Gastrocnemius medialis (tissue), 4 donors: ENCODE measurements around the gene PPP2R3B. TPM values are rescaled to one million over a fixed set of nuclear protein-coding genes. Genes with fewer than 3 reads are reported as not detected.

Experiments
- ATAC-seq, 2 donors: fragments of 150-250 bp; one replicate each; pipeline ENCODE4 v1.9.1; 2016
- DNase-seq, 2 donors: peaks; one replicate each; pipeline ENCODE4 v3.0.0-alpha.2; 2019
- H3K27ac ChIP-seq, 4 donors: fragments of 200-600 bp; sonication (generic); 1 replicate in 1 of 4; 2 replicates in 3 of 4; pipeline ENCODE4 v1.5.1; 2016 to 2018; ENCODE audit warnings: mild to moderate bottlenecking in 2 of 4, moderate library complexity in 1 of 4
- H3K27me3 ChIP-seq, 3 donors: fragments of 200-600 bp; sonication (generic) in 2 of 3; 1 replicate in 1 of 3; 2 replicates in 2 of 3; pipeline versions ENCODE4 v1.5.1 to v1.6.0; 2016 to 2019; ENCODE audit warnings: mild to moderate bottlenecking in 1 of 3, moderate library complexity in 1 of 3
- H3K36me3 ChIP-seq, 2 donors: fragments of 200-600 bp; sonication (generic) in 1 of 2; one replicate each; pipeline ENCODE4 v1.5.1; 2017 to 2018
- H3K4me1 ChIP-seq, 2 donors: fragments of 200-600 bp; sonication (generic) in 1 of 2; one replicate each; pipeline ENCODE4 v1.5.1; 2016 to 2017; ENCODE audit warnings: mild to moderate bottlenecking in 2 of 2
- H3K4me3 ChIP-seq, 4 donors: fragments of 200-600 bp; sonication (generic) in 3 of 4; 1 replicate in 1 of 4; 2 replicates in 3 of 4; pipeline ENCODE4 v1.5.1; 2016 to 2019; ENCODE audit warnings: mild to moderate bottlenecking in 2 of 4
- H3K9me3 ChIP-seq, 3 donors: fragments of 200-600 bp; sonication (generic) in 2 of 3; 1 replicate in 1 of 3; 2 replicates in 2 of 3; pipeline ENCODE4 v1.5.1; 2016 to 2019
- CTCF ChIP-seq, 5 experiments: fragments of 450-650 bp in 3 of 5; fragments of 200-600 bp in 2 of 5; sonication (generic) in 2 of 5; IDR thresholded peaks in 4 of 5; conservative IDR thresholded peaks in 1 of 5; 1 replicate in 4 of 5; 2 replicates in 1 of 5; pipeline ENCODE4 v1.5.1; 2016 to 2019; ENCODE audit warnings: antibody characterized with exemption in 5 of 5, mild to moderate bottlenecking in 3 of 5, moderate library complexity in 3 of 5
- POLR2A ChIP-seq, 2 donors: fragments of 450-650 bp; IDR thresholded peaks; one replicate each; pipeline ENCODE4 v1.6.1; 2017; ENCODE audit warnings: antibody characterized with exemption in 2 of 2, mild to moderate bottlenecking in 2 of 2, moderate library complexity in 2 of 2
- in situ Hi-C, 4 donors: fragments of 200-750 bp; cut with MboI; loops; one replicate each; pipeline versions ENCODE4 v1.15.0 to v1.8.0; 2017; ENCODE audit warnings: low sequenced_read_pairs in 4 of 4
- intact Hi-C: fragments of 100-400 bp; cut with DNase I; formaldehyde crosslinking; loops from one replicate; pipeline ENCODE4 v1.15.1; 2023; ENCODE audit warnings: low total_unique reads
- total RNA-seq, 4 donors: library from RNA; depleted of rRNA; stranded (reverse); fragments of >200 nt; gene quantifications; one replicate each; pipeline versions ENCODE4 v1.1.0 to v1.2.3, GENCODE V29; 2016

Gene PPP2R3B
- total RNA-seq, 4 donors from 2014 or later, result 53.8 to 103 (median 69.4) TPM

- H3K4me1 ChIP-seq, result no peaks in the 10 kb centered on the region
- TF ChIP-seq CTCF (IDR thresholded peaks at IDR 0.05 in 4 of 5, conservative IDR thresholded peaks at IDR 0.05 in 1 of 5), result no peak
- no peak for TF ChIP-seq POLR2A (IDR thresholded peaks at IDR 0.05)
- in situ Hi-C loops, result no loop called here
- H3K27ac ChIP-seq, result no peak overlapping the region
- no peaks in the 10 kb centered on the region for H3K27me3 ChIP-seq
- no peak overlapping the region for H3K4me3 ChIP-seq
- intact Hi-C loops, result no loop called here
- H3K9me3 ChIP-seq, result no peaks in the 10 kb centered on the region
- H3K36me3 ChIP-seq, result peaks cover 0 to 29% of the 10 kb centered on the region in 2 donors
- ATAC-seq, result no peak
- no peak for DNase-seq
These were observed 28.0 kb downstream of the PPP2R3B start for GRCh38 chrX:358651-359143.

- DNase-seq (no peak), ATAC-seq (no peak)
- TF ChIP-seq CTCF (IDR thresholded peaks at IDR 0.05 in 4 of 5, conservative IDR thresholded peaks at IDR 0.05 in 1 of 5), result no peak
- TF ChIP-seq POLR2A (IDR thresholded peaks at IDR 0.05), result no peak
- Histone ChIP-seq H3K4me3 (no peak overlapping the region), H3K36me3 (peaks cover 0 to 29% of the 10 kb centered on the region in 2 donors), H3K4me1 (no peaks in the 10 kb centered on the region), H3K27me3 (no peaks in the 10 kb centered on the region), H3K9me3 (no peaks in the 10 kb centered on the region), H3K27ac (no peak overlapping the region)
- intact Hi-C loops (no loop called here), in situ Hi-C loops (no loop called here)
These were observed 28.8 kb downstream of the PPP2R3B start for GRCh38 chrX:357693-358471.

- Histone ChIP-seq H3K9me3 (no peaks in the 10 kb centered on the region), H3K27ac (no peak overlapping the region), H3K4me3 (no peak overlapping the region), H3K4me1 (no peaks in the 10 kb centered on the region), H3K36me3 (peaks cover 0 to 29% of the 10 kb centered on the region in 2 donors), H3K27me3 (no peaks in the 10 kb centered on the region)
- intact Hi-C loops, result no loop called here
- in situ Hi-C loops, result no loop called here
- DNase-seq (no peak), ATAC-seq (no peak)
- TF ChIP-seq POLR2A (IDR thresholded peaks at IDR 0.05) (no peak), CTCF (IDR thresholded peaks at IDR 0.05 in 4 of 5, conservative IDR thresholded peaks at IDR 0.05 in 1 of 5) (no peak)
These were observed 29.5 kb downstream of the PPP2R3B start for GRCh38 chrX:357035-357692.

- H3K9me3 ChIP-seq, result no peaks in the 10 kb centered on the region
- intact Hi-C loops (no loop called here), in situ Hi-C loops (no loop called here)
- peaks cover 0 to 29% of the 10 kb centered on the region in 2 donors for H3K36me3 ChIP-seq
- no peaks in the 10 kb centered on the region for H3K4me1 ChIP-seq
- no peak for ATAC-seq
- no peaks in the 10 kb centered on the region for H3K27me3 ChIP-seq
- H3K27ac ChIP-seq, result no peak overlapping the region
- no peak for DNase-seq
- no peak overlapping the region for H3K4me3 ChIP-seq
- TF ChIP-seq POLR2A (IDR thresholded peaks at IDR 0.05) (no peak), CTCF (IDR thresholded peaks at IDR 0.05 in 4 of 5, conservative IDR thresholded peaks at IDR 0.05 in 1 of 5) (no peak)
These were observed 30.2 kb downstream of the PPP2R3B start for GRCh38 chrX:356385-357034.
